NCI-H1105 treated with DMSO at 0.1 percent for 48 hours (cell line): ENCODE results near the gene PCDH19.
A peak's percentile ranks its signal among the peaks of the same experiment; 100 is the strongest.
"Not testable (repeated sequence)": the region's sequence is repeated elsewhere in the genome, so short reads cannot be mapped to it uniquely, and the experiment has no call there.

ENCODE experiments used
- DNase-seq: peaks from one replicate; lab custom pipeline; 2025; lab: John Stamatoyannopoulos, UW

The PCDH19 gene, protein sequence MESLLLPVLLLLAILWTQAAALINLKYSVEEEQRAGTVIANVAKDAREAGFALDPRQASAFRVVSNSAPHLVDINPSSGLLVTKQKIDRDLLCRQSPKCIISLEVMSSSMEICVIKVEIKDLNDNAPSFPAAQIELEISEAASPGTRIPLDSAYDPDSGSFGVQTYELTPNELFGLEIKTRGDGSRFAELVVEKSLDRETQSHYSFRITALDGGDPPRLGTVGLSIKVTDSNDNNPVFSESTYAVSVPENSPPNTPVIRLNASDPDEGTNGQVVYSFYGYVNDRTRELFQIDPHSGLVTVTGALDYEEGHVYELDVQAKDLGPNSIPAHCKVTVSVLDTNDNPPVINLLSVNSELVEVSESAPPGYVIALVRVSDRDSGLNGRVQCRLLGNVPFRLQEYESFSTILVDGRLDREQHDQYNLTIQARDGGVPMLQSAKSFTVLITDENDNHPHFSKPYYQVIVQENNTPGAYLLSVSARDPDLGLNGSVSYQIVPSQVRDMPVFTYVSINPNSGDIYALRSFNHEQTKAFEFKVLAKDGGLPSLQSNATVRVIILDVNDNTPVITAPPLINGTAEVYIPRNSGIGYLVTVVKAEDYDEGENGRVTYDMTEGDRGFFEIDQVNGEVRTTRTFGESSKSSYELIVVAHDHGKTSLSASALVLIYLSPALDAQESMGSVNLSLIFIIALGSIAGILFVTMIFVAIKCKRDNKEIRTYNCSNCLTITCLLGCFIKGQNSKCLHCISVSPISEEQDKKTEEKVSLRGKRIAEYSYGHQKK (N-terminal part only)

DNA sequence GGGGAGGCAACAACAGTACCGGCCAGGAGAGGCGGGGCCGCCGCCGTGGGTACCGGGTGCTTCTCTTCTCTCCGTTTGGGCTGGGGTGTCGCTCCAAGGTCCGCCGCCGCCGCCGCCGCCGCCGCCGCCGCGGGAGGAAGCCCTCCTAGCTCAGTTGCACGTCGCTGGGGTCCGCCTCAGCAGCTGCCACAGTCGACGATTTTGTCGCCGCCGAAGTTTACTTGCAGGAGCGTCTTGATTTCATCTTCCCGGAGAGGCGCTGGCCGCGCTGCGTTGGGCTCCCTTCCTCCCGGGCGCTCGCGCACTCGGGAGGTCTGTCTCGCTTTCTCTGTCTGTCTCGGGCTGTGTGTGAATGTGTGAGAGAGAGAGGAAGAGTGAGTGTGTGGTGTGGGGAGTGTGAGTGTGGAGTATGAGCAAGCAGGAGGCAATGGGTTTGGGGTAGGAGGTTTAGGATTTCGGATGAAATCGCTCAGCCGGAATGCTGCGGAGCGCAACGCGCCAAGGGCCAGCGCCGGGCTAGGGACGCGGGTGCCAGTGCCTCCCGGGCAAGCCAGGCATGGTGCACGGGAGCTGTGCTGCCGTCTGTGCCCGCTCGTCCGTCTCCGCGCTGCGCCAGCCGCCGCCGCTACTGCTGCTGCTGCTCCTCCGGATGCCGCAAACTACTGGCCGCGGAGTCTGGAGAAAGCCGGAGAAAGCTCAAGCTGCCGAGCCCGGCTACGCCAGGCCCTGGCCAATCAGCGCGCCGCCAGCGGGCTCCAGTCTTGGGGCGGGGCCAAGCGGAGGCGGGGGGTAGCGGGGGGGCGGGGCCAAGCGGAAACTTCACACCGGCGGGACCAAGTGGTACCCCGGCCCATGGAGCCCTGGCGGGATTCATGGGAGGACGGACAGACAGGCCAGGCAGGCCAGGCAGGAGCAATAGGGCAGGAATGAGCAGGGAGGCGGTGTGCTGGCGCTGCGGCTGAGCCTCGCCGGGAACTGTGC, at the start of gene PCDH19:
Gene PCDH19 (minus strand): TSS at position 664 of the 981 bp plus-strand sequence. CDS start 1,676 bp downstream, outside the sequence.
- DNase-seq: peak; percentile 60

DNA sequence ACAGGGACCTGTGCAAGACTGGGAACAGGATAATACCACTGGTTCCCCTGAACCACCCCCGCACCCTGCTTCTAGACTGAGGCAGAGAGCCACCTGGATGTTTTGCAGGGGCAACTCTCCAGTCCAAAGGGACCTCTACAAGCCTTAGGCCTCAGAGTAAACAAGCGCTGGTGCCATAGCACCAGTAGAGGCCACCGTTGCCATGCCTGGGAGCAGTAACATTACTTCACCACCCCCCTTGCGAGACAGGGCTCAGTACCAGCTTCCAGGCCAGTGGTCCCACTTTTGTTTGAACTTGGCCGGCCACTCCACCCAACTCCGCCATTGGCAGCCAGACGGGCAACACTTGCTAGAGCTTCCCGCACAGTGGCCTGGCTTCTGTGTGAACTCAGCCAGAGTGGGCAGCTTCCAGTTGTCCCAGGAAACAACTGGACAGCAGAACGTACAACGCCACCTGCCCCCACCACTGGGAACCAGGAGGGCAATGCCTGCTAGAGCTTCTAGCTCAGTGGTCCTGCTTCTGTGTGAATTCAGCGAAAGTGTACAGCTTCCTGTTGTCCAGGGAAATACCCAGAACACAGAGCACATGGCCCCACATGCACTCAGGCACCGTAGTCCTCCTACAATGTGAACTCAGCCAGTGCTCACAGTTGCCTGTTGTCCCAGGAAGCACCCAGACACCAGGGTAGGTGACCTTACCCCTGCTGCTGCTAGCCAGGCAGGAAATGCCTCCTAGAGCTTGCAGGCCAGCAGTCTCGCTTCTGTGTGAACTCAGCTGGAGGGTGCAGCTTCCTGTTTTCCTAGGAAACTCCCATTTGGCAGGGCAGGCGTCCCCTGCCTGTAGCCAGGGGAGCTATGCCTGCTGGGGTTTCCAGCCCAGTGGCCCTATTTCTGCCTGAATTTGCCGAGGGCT, 39.9 kb upstream of the PCDH19 start:
- DNase-seq: no peak

DNA sequence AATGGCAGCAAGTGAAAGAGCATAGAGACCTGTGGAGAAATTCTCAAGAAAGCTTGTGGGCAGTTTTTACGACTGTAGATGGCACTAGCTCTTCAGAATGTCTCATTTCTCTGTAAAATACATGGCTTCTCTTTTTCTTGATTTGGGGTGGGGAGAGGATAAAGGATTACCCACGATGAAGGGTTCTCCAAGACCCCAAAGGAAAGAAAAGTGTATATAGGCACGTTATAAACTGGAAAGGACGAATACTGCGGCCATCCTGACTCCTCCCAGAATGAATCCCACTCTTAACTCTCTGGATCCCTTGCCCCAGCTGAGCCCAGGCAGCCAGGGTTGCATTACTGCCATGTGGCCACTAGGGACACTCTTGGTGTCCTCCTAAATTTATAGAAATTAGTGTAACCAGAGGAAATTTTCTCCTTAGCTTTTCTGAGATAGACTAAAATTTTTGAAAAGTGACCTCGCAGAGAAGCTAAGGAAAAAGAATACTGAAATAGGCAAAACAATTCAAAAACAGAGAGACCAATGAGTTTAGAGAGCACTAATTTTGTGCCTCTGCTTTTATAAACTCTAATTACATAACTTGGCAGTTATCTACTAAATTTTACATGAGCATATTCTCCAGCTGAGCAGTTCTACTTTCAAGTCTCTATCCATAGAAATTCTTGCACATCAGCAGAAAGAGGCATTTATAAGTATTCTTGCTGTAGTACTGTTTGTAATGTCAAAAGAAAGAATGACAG, 37.8 kb upstream of the PCDH19 start:
- DNase-seq: peak; percentile 23

DNA sequence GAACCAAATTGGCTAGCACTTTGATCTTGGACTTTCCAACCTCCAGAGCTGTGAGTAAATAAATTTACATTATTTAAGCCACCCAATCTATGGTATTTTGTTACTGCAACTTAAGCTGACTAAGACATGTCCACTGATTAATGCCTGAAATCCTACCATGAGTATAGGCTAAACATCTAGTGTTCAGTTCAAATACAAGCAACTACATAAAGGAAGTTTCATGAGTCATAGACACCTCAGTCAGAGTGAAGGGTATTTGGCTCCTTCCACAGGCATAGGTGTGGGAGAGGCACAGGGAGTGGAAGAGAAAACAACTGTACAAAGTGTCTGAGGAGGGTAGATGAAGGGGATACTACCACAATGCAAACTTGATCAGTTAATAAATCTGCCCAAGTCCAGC, 35.5 kb upstream of the PCDH19 start:
- no peak for DNase-seq

DNA sequence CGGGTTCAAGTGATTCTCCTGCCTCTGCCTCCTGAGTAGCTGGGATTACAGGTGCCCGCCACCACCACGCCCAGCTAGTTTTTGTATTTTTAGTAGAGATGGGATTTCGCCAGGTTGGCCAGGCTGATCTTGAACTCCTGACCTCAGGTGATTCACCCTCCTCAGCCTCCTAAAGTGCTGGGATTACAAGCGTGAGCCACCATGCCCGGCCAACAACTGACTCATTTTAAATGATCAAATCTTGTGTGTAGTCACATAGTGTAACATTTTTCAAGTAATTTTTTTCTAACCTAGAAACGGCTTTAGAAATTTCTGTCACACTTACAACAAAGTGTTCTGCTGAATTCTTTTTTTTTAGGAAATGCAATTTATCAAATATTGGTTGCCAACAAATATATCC, 31.2 kb upstream of the PCDH19 start:
- not testable (repeated sequence) for DNase-seq

DNA sequence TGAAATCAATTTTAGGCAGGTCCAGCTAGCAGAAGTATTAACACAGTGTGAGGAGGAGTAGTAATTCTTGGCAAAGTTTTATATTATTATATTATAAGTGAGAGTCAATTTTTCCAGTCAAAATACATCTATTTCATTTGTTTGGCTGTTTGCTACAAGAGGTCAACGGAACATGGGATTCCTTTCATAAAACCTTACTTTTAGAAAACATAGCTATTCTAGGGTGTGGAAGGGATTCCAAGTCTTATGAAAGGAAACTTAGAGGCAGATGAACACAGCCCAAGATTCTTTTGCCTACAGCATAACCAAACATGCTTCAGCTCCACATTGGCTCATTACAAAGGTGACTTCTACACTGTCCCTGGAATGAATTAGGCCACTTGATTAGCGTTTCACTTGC, 29.9 kb upstream of the PCDH19 start:
- no peak for DNase-seq

DNA sequence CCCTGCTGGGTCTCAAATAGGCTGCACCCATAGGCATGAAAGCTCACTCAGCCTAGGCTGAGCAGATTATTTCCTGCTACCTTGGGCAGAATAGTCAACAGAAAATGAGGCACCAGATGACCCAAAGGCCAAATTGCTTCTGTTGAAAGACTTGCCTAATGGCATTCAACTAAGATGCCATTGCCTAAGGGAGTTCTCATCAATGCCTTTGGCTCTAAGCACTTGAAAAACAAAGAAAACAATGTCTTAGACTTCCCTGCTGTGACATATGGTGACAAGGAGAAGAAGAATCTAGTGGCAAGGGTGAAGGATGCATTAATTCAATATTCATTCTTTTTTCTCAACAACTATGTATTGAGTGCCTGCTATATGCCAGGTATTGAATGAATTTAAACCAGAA, 25.7 kb upstream of the PCDH19 start:
- DNase-seq: no peak

DNA sequence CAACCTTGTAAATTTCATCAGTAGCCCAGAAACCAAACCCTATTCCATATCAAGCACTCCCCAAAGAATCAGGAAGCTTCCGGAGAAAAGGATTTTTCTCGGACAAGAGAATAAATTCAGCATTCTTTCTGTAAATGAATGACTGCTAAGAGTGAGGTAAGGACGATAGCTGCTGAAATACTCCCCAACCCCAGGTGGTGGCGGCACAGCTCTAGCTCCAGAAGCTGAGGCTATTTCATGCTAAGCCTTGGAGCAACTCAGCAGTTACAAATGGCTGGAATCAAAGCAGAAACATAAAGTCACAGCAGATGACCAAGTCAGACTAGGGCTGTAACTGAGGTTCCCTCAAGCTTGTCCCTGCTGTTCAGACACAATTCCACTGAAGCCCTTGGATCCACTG, 13.9 kb upstream of the PCDH19 start:
- DNase-seq: no peak

DNA sequence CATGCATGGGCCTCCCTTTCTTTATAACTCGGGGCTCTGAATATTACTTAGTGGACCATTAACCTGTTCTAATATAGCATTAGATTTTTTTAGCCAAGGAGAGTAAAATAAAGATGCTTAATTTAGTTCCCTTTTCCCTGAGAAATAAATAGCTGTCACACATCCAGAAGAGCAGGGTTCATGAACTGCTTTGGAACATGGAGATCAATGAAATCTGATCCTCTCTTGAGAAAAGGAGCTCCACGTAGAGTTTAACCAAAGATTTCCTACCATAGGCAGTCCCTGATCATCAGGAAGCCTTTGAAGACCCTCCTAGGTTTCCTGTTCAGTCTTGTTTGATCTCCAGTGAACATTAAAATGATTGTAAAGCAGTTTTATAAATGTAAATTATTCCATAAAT, 8.5 kb upstream of the PCDH19 start:
- DNase-seq: no peak

DNA sequence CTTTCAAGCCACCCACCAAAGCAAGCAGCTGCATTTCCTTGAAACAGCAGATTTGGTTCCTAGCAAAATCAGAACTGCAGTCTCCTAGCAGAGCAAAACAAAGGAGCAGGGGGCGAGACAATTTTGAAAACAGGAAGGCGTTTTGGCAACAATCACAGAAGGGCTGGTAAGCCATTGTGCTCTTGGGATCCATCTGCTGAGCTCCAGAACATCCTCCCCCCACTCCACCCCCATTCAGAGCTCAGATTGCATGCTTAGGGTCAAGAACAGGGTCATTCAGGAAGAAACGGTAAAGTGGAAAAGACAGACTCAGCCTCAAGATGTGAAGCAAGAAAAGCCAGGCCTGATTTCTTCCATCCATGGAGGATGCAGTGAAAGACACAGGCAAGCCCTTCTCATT, 7.6 kb upstream of the PCDH19 start:
- DNase-seq: no peak

DNA sequence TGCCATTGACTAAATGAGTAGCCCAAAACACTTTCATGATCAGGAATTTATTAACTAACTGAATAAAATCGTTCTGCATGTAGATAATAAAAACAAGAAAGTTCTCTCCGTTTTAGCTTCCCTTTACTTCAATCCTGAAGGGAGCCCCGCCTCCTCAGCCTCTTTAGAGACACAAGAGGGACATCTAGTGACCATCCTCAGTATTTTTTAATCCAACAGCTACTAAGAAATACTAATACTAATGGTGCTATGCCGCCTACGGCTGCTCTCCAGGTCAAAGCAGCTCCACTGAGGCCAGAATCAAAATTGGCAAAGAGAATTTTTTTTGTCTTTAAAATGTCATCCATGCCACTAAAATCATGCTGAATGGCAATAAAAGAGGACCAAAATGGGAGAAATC, 3.2 kb upstream of the PCDH19 start:
- DNase-seq: peak; percentile 55

DNA sequence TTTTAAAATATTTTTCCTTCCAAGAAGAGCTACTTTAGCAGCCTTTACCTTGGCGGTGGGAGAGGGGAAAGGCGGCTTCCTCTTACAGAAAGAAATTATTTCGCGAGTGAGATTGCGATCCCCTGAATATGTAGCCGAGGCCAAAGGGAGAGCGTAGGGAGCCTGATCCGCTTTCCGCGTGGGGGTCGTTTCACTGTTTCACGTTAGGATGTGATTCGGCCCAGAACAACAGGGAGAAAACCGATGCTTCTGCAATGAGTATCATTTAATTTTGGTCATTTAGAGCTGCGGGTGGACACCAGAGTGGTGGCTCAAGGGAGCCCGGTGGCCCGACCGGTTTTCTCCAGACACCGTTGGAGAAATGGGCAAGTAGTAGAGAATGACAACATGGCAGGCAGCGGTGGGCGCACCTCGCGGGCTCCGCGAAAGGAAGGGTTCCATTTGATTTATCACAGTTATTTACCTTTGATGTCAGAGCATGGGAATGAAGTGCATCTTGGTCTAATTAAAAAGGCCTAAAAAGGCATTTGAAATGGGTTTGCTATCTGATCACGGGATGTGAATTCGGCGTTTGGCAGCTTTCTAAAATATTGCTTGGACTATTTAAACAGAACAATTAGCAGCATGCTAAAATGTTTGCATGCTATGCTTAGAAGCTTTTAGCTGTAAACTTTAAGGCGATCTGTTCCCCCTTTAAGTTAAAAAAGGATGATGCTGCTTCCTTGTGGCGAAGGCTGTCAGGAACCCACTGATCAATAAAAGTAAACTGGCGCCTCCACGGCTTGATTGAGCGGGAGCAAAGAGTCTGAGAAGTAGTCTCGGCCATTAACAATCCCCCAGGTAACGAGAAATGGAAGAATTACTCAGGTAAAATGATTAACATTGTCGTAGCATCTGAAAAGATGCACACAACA, 2.0 kb upstream of the PCDH19 start:
- no peak for DNase-seq

DNA sequence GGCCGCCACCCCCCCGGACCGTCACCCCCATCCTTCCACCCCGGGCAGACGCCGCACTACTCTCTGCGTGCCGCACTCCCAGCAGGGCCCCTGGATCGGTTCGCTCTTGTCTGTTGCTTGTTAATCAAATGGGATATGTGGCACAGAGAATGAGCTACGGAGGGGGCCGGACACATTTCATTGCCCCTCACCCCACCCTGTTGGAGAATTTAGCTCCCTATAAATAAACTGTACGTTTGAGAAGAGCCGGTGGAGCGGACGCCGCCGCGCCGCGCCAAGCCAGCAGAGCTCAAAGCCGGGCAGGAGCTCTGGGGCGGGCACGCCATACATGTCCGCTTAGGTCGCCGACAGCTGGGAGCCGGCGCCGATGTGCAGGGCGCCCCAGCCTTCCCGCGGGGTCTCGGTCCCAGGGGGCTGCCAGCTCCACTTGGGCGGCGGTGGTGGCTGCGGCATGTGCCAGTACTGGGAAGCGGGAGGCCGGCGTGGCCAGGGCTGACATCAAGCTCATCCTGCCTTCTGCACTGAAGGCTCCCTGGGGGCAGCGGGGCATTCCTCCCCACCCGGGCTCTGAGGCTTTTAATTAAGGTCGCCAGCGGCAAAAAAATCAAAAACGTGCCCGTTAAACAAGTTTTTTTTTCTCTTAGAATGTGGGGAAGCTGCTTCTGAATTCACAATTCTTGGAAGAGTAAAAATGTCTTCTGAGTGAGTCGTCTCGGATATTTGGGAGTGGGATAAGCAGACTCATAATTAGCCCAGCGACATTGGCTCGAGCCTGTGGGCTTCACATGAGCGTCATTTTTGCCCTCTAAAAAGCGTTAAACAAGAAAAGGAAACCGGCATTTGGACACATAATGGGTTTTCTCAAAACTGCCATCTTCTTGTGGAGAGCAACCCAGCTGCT, 1.1 kb upstream of the PCDH19 start:
- no peak for DNase-seq

DNA sequence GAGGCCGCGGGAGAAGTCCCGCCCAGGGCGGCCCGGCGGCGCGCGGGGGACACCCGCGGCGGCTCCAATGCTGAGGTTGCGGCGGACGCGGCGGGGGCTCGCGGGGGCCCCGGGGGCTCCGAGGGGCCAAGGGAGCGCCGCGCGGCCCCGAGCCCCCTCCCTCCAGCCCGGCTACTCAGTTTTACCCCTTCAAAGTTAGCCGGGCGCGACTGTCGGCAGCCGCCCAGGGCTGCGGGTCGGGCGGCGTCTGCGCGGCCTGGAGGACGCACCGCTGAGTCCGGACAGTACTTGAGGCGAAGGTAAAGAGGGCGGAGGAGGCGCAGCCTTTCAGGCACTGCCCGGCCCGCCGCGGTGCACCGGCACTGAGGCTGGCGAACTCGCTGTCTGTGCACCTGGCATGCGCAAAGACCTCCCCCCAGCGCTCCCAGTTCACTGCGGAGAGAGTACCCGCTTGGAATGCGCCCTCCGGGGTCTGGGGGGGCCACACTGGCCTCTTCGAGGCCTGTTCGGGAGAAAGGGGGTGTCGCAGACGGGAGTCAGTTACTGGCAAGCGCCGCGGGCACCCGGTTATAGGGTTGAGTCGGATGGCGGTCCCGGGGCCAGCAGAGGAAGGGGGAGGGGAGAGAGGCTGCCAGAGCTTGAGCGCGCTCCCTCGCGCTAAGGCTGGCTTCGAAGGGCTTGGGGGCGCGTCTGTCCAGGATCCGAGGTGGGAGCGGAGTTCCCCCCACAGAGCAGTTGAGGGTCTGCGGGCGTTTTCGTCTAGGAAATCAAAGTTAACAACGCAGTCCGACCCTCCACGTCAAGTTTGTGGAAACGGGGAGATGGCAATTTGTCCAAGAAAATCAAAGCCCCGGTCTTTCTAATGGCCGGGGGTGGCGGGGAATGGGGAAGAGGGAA, 1.1 kb downstream of the PCDH19 start:
- peak; percentile 12 for DNase-seq

DNA sequence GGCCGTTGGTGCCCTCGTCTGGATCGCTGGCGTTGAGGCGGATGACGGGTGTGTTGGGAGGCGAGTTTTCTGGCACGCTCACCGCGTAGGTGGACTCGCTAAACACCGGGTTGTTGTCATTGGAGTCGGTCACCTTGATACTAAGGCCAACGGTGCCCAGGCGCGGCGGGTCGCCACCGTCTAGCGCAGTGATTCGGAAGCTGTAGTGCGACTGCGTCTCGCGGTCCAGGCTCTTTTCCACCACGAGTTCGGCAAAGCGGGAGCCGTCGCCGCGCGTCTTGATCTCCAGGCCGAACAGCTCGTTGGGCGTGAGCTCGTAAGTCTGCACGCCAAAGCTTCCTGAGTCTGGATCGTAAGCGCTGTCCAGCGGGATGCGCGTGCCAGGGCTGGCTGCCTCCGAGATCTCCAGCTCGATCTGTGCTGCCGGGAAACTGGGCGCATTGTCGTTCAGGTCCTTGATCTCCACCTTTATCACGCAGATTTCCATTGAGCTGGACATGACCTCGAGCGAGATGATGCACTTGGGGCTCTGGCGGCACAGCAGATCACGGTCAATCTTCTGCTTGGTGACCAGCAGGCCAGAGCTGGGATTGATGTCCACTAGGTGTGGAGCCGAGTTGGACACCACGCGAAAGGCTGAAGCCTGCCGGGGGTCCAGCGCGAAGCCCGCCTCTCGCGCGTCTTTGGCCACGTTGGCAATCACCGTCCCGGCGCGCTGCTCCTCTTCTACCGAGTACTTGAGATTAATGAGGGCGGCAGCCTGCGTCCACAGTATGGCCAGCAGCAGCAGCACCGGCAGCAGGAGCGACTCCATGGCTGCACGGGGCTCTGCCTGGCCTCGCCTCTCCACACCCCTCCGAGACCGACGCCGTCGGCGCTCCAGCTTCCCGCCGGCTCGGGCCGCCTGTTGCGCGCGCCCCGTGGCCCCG, 2.0 kb downstream of the PCDH19 start:
- no peak for DNase-seq
